B cell (primary cell): Measurements from ENCODE around the gene TMEM130.

Source experiments
- EZH2 ChIP-seq: IDR thresholded peaks from 2 replicates; pipeline ENCODE4 v1.6.1; 2012; ENCODE audit warnings: borderline replicate concordance, low read depth, mild to moderate bottlenecking, moderate library complexity, low read length; ENCODE audit not compliant: insufficient read depth, poor library complexity, severe bottlenecking
- TF ChIP-seq, protein P1 (sequence below): fragments of 200-600 bp; IDR thresholded peaks from one replicate; pipeline ENCODE4 v1.8.0; 2022; ENCODE audit warnings: antibody characterized with exemption, mild to moderate bottlenecking

- TF ChIP-seq, protein P1, sequence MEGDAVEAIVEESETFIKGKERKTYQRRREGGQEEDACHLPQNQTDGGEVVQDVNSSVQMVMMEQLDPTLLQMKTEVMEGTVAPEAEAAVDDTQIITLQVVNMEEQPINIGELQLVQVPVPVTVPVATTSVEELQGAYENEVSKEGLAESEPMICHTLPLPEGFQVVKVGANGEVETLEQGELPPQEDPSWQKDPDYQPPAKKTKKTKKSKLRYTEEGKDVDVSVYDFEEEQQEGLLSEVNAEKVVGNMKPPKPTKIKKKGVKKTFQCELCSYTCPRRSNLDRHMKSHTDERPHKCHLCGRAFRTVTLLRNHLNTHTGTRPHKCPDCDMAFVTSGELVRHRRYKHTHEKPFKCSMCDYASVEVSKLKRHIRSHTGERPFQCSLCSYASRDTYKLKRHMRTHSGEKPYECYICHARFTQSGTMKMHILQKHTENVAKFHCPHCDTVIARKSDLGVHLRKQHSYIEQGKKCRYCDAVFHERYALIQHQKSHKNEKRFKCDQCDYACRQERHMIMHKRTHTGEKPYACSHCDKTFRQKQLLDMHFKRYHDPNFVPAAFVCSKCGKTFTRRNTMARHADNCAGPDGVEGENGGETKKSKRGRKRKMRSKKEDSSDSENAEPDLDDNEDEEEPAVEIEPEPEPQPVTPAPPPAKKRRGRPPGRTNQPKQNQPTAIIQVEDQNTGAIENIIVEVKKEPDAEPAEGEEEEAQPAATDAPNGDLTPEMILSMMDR, result no peak
- TF ChIP-seq EZH2, result no peak
These were observed 3.5 kb downstream of the TMEM130 start for GRCh38 chr7:98866351-98866750.
